WERI-Rb-1 (cell line): ENCODE data around the gene ZMYND19.

Experiments
- DNase-seq: peaks from one replicate; pipeline ENCODE4 v3.0.0-alpha.2; 2020
- H3K27ac ChIP-seq: fragments of 250-450 bp; sonication (Bioruptor Pico); 2 replicates; pipeline ENCODE4 v1.5.1; 2020; ENCODE audit warnings: mild to moderate bottlenecking, moderate library complexity
- H3K27me3 ChIP-seq: fragments of 250-450 bp; sonication (Bioruptor Pico); 2 replicates; pipeline ENCODE4 v1.5.1; 2021; ENCODE audit warnings: mild to moderate bottlenecking, low read depth, moderate library complexity; ENCODE audit not compliant: insufficient read depth, severe bottlenecking
- H3K36me3 ChIP-seq: fragments of 250-450 bp; sonication (Bioruptor Pico); 2 replicates; pipeline ENCODE4 v1.5.1; 2020; ENCODE audit warnings: mild to moderate bottlenecking, moderate library complexity
- H3K4me3 ChIP-seq: 2 replicates; pipeline ENCODE4 v1.5.1; 2011; ENCODE audit warnings: low read depth, mild to moderate bottlenecking, control low read depth, low read length
- H3K9me3 ChIP-seq: fragments of 250-450 bp; sonication (Bioruptor Pico); 2 replicates; pipeline ENCODE4 v1.5.1; 2021; ENCODE audit warnings: mild to moderate bottlenecking, moderate library complexity; ENCODE audit not compliant: severe bottlenecking
- TF ChIP-seq, protein P1 (sequence below): IDR thresholded peaks from 2 replicates; pipeline ENCODE4 v1.5.1; 2011; ENCODE audit warnings: low read depth, mild to moderate bottlenecking, control low read depth, inconsistent platforms, low read length

Gene ZMYND19

DNA sequence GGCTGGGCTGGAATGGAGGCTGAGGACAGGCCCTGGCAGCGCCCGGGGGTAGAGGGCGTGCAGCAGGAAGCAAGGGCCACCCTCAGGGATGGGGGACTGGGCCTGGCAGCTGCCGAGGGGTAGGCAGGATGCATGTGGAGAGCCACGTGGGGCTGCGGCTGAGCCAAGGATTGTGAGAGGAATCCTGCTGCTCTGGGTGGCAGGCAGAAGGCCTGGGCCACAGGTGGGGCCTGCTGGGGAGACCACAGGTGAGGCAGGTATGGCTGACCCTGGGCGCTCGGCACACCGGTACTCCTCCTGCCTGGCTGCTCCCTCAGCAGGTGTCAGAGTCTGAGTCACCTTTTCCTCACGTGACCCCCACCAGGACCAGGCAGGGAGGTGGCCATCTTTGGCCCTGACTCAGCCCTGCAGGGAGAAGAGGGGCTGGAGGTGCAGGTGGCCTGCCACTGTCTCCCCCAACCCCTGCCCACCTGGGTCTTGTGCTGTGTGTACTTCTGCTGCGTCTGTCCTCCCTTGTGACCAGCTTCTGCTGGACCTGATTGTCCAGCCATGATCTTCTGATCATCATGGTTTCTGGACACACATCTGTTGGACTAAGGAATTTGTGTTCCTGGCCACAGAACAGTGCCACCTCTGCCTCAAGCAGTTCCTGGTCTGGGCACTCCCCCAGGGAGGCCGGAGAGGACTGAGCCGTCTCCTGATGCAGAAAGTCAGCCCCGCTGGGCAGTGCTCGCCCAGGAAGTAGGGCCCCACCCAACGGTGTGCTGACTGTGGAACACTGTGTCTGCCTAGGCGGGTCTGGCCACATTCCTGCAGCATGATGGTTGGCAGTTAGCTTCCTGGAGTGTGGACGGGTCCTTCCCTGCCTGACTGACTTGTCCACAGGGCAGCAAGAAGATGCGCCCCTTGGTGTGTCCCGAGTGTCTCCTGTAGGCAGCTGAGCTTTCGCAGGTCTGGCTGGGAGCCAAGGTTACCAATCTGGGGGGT is 21.6 kb upstream of the ZMYND19 start:
- Histone ChIP-seq H3K27me3 (no peaks in the 10 kb centered on the region), H3K36me3 (peaks cover 32% of the 10 kb centered on the region), H3K27ac (peak overlapping the region; percentile 19; the same call in 1 of the 2 replicates), H3K4me3 (no peak overlapping the region), H3K9me3 (no peaks in the 10 kb centered on the region)
- DNase-seq = no peak
- TF ChIP-seq, protein P1, sequence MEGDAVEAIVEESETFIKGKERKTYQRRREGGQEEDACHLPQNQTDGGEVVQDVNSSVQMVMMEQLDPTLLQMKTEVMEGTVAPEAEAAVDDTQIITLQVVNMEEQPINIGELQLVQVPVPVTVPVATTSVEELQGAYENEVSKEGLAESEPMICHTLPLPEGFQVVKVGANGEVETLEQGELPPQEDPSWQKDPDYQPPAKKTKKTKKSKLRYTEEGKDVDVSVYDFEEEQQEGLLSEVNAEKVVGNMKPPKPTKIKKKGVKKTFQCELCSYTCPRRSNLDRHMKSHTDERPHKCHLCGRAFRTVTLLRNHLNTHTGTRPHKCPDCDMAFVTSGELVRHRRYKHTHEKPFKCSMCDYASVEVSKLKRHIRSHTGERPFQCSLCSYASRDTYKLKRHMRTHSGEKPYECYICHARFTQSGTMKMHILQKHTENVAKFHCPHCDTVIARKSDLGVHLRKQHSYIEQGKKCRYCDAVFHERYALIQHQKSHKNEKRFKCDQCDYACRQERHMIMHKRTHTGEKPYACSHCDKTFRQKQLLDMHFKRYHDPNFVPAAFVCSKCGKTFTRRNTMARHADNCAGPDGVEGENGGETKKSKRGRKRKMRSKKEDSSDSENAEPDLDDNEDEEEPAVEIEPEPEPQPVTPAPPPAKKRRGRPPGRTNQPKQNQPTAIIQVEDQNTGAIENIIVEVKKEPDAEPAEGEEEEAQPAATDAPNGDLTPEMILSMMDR = no peak

DNA sequence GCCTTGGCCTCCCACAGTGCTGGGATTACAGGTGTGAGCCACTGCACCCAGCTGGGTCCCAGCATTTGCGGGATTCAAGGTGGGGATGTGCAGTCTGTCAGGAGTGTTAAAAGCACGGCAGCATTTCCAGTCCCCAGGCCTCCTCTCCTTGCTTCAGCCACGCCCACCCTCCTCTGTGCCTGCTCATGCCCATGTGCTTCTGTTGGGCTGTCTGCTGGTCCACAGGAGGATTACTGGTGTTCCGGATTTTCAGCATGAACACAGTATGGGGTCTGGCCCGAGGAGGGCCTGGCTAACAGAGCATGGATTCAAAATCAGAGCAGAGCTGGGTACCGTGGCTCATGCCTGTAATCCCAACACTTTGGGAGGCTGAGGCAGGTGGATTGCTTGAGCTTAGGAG is 20.6 kb upstream of the ZMYND19 start:
- Histone ChIP-seq H3K27ac (peak overlapping the region; percentile 19; the same call in 1 of the 2 replicates), H3K27me3 (no peaks in the 10 kb centered on the region), H3K9me3 (no peaks in the 10 kb centered on the region), H3K36me3 (peaks cover 22% of the 10 kb centered on the region), H3K4me3 (no peak overlapping the region)
- TF ChIP-seq, protein P1 = no peak
- peak; percentile 62 for DNase-seq

DNA sequence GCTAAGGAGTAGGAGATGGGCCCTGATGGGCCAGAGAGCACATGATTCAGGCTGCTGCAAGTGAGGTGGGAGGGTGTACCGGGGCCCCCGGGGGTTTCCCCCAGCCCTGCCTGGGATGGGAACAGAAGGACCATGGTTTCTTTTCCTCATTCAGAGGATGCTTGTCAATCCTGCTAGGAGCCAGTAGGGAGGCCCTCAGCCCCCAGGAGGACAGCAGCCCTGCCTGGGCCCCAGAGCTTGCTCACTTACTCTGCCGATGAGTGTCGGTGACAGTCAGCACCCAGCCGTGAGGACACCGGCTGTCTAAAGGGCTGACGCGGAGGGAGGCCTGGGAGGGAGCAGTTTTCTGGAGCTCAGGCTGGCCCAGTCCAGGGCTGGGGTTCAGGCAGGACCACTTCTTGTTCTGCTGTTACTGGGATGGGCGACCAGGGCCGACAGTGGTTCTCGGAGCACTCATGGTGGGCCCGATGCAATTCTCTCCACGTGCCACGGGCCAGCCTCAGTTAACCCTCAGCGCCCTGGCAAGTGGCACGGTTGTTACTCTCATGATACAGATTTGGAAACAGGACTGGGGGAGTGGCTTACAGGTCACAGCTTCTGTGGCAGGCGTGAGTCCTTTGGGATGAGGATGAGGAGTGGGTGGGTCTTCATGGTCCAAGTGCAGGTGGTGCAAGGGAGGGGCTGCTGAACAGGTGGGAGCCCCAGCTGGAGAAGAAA is 17.0 kb upstream of the ZMYND19 start:
- no peaks in the 10 kb centered on the region for H3K36me3 ChIP-seq
- H3K4me3 ChIP-seq = no peak overlapping the region
- TF ChIP-seq, protein P1 = no peak
- H3K27me3 ChIP-seq = no peaks in the 10 kb centered on the region
- no peak overlapping the region for H3K27ac ChIP-seq
- H3K9me3 ChIP-seq = no peaks in the 10 kb centered on the region
- DNase-seq = no peak

DNA sequence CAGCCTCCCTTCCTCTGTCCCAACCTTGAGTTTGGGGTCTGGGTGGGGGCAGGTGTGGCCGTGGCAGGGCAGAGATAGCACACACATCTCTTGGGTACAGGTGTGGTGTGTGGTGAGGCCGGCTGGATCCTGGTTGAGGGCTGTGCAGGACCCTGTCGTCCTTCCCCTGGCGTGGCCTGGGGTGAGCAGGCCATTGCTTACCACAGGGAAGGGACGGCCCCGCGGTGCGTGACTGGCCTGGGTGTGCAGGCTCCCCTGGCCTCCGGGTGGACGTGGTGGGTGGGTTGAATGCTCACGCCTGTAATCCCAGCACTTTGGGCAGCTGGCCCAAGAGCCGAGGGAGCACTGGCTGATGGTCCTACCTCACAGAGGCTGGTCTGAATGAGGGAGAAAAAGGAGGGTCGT is 16.4 kb upstream of the ZMYND19 start:
- no peaks in the 10 kb centered on the region for H3K36me3 ChIP-seq
- H3K27me3 ChIP-seq = no peaks in the 10 kb centered on the region
- TF ChIP-seq, protein P1 = no peak
- no peak for DNase-seq
- H3K9me3 ChIP-seq = no peaks in the 10 kb centered on the region
- peak overlapping the region; percentile 42 for H3K4me3 ChIP-seq
- no peak overlapping the region for H3K27ac ChIP-seq

DNA sequence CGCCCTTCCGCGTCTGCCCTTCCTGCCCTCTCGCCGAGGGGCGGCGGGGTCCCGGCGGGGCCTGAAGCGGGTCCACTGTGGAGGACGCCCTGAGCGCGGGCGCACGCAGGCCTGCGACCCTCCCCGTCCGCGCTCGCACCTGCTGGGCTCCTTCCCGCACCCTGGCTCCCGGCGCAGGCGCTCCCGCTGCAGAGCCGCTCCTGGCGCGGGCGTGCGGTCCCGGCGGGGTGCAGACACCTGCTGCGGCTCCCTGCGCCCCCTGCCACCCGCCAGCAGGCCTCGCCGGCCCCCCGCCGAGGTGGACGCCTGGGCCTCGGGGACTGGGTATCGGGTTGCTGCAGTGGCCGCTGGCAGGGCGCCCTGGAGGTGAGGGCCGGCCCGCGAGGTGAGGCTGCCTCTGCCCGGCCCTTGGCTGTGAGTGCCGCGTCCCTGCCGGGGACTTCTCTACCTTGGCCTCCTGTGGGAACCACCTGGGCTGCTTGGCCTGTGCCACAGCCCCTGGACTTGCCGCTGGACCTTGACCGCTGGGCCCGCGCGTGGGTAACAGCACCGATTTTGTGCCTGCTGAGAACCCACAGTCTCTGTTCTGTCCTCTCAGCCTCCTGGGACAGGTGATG is 15.8 kb upstream of the ZMYND19 start:
- DNase-seq = no peak
- H3K27ac ChIP-seq = peak overlapping the region; percentile 86
- TF ChIP-seq, protein P1 = no peak

More for the DNA sequence above, 15.8 kb upstream of the ZMYND19 start:
- H3K36me3 ChIP-seq = no peaks in the 10 kb centered on the region
- no peaks in the 10 kb centered on the region for H3K27me3 ChIP-seq
- H3K4me3 ChIP-seq = peak overlapping the region; percentile 42
- H3K9me3 ChIP-seq = no peaks in the 10 kb centered on the region
